GM12878 (cell line): ENCODE results near the gene PPM1D. TPM values are rescaled to one million over a fixed set of nuclear protein-coding genes. Genes with fewer than 3 reads are reported as not detected.

Source experiments
- ATAC-seq: fragments of 200-7000 bp; cut with Tn5 transposase; 3 replicates; pipeline ENCODE4 v1.9.1; 2020; ENCODE audit warnings: mild to moderate bottlenecking, moderate library complexity
- BruUV-seq: library from RNA; stranded (reverse); fragments of 400-500 nt; replicated peaks from 2 replicates; lab custom pipeline; 2021; lab: Mats Ljungman, UMichigan
- CTCF ChIA-PET: fragments of 300-600 bp; sonication (Branson Sonifier 250); formaldehyde crosslinking; extraction: SDS; loops from one replicate; lab custom pipeline; 2021; ENCODE audit warnings: inconsistent platforms; lab: Yijun Ruan, JAX
- POLR2A ChIA-PET: fragments of 350-600 bp; formaldehyde crosslinking; extraction: SDS; loops from one replicate; lab custom pipeline; 2021; ENCODE audit warnings: inconsistent platforms; lab: Charles Lee
- RAD21 ChIA-PET: fragments of 300-600 bp; sonication (Branson Sonifier 250); formaldehyde crosslinking; loops from one replicate; lab custom pipeline; 2023; ENCODE audit warnings: antibody characterized with exemption; ENCODE audit not compliant: unreplicated experiment; lab: Charles Lee
- SMC1A ChIA-PET: fragments of 300-600 bp; sonication (Branson Sonifier 250); formaldehyde crosslinking; loops from one replicate; lab custom pipeline; 2023; ENCODE audit not compliant: unreplicated experiment, uncharacterized antibody; lab: Charles Lee
- DNase-seq: peaks from one replicate; pipeline ENCODE4 v3.0.0-alpha.2; 2011; ENCODE audit warnings: low read depth, low spot score
- FAIRE-seq: peaks from 3 replicates; lab custom pipeline; 2011; peaks lifted over from hg19 to GRCh38; lab: Jason Lieb, UNC
- H2AFZ ChIP-seq: 2 replicates; pipeline ENCODE4 v1.6.0; 2011; ENCODE audit warnings: low read depth, low read length, control low read depth; ENCODE audit not compliant: control insufficient read depth
- H3K27ac ChIP-seq: 2 replicates; pipeline ENCODE4 v1.5.1; 2011; ENCODE audit warnings: control low read depth; ENCODE audit not compliant: control insufficient read depth, insufficient read depth
- H3K27me3 ChIP-seq, 2 experiments: replicated peaks in 1 of 2; 2 replicates each; pipeline versions ENCODE4 v1.6.0 to v1.6.1; 2011; ENCODE audit warnings: low read length in 1 of 2; ENCODE audit not compliant: control insufficient read depth in 2 of 2, insufficient read depth in 2 of 2
- H3K36me3 ChIP-seq, 2 experiments: 2 replicates each; pipeline ENCODE4 v1.5.1; 2011; ENCODE audit warnings: low read length in 1 of 2; ENCODE audit not compliant: control insufficient read depth in 2 of 2, insufficient read depth in 2 of 2
- H3K4me1 ChIP-seq: 2 replicates; pipeline ENCODE4 v1.6.1; 2011; ENCODE audit warnings: mild to moderate bottlenecking, low read length, moderate library complexity, mixed read lengths; ENCODE audit not compliant: control insufficient read depth, insufficient read depth
- H3K4me2 ChIP-seq: 2 replicates; pipeline ENCODE4 v1.6.0; 2011; ENCODE audit warnings: control low read depth; ENCODE audit not compliant: control insufficient read depth, insufficient read depth
- H3K4me3 ChIP-seq: fragments of 200-600 bp; sonication (generic); 2 replicates; pipeline ENCODE4 v1.5.1; 2016
- H3K79me2 ChIP-seq: 2 replicates; pipeline ENCODE4 v1.6.0; 2011; ENCODE audit warnings: low read length; ENCODE audit not compliant: control insufficient read depth, insufficient read depth
- H3K9ac ChIP-seq: 2 replicates; pipeline ENCODE4 v1.8.0; 2011; ENCODE audit warnings: low read length, control low read depth, mixed read lengths; ENCODE audit not compliant: control insufficient read depth, insufficient read depth
- H3K9me3 ChIP-seq: replicated peaks from 3 replicates; pipeline ENCODE4 v1.5.1; 2011; ENCODE audit warnings: mild to moderate bottlenecking, low read length; ENCODE audit not compliant: control insufficient read depth, insufficient read depth
- H4K20me1 ChIP-seq: 2 replicates; pipeline ENCODE4 v1.6.0; 2011; ENCODE audit not compliant: control insufficient read depth, insufficient read depth
- IKZF1 ChIP-seq: fragments of 450-650 bp; conservative IDR thresholded peaks from 2 replicates; pipeline ENCODE4 v1.6.1; 2017; ENCODE audit warnings: antibody characterized with exemption, mild to moderate bottlenecking
- IKZF2 ChIP-seq, 2 experiments: fragments of 450-650 bp; IDR thresholded peaks; 2 replicates each; pipeline ENCODE4 v1.6.1; 2017; ENCODE audit warnings: mild to moderate bottlenecking in 2 of 2, moderate library complexity in 2 of 2
- IRF4 ChIP-seq: IDR thresholded peaks from 2 replicates; pipeline ENCODE4 v1.6.1; 2011; ENCODE audit warnings: low read depth, low read length
- NFXL1 ChIP-seq: fragments of 450-650 bp; IDR thresholded peaks from 2 replicates; pipeline ENCODE4 v1.6.1; 2017; ENCODE audit warnings: antibody characterized with exemption, mild to moderate bottlenecking, borderline replicate concordance
- SMC3 ChIP-seq: IDR thresholded peaks from 2 replicates; pipeline ENCODE4 v1.6.1; 2011; ENCODE audit warnings: low read length, improper control_type of control experiment, borderline replicate concordance
- SPI1 ChIP-seq: IDR thresholded peaks from 2 replicates; pipeline ENCODE4 v1.6.1; 2011; ENCODE audit warnings: low read depth, mild to moderate bottlenecking, low read length, moderate library complexity, borderline replicate concordance; ENCODE audit not compliant: insufficient read depth
- WGBS: methylation state at CpG from one replicate; pipeline ENCODE4 v1.1.6; 2016; ENCODE audit warnings: low lambda C conversion rate; ENCODE audit not compliant: insufficient replicate concordance, insufficient coverage; ENCODE audit errors: missing lambda C conversion rate; 5-methylcytosine and 5-hydroxymethylcytosine counted together
- in situ Hi-C: fragments of 300-500 bp; cut with MboI; formaldehyde crosslinking; loops from 9 replicates; pipeline ENCODE4 v1.14.3; 2018; ENCODE audit warnings: mixed read lengths
- intact Hi-C: fragments of 100-400 bp; cut with micrococcal nuclease; formaldehyde crosslinking; loops from one replicate; pipeline ENCODE4 v1.14.2; 2022; ENCODE audit not compliant: unreplicated experiment
- polyA plus RNA-seq, 11 experiments: library from polyadenylated mRNA; depleted of rRNA in 4 of 11; unstranded in 6 of 11; stranded (reverse) in 5 of 11; fragments of >200 nt; fragmentation: Nextera tagmentation in 4 of 11; fragmentation: Illumina TruSeq in 1 of 11; extraction: Ambion mirVana in 4 of 11; extraction: Trizol in 1 of 11; gene quantifications; 1 replicate in 1 of 11; 2 replicates in 10 of 11; pipeline versions ENCODE4 v1.2.1 to v1.2.3, GENCODE V29; 2011 to 2016; ENCODE audit warnings: inconsistent platforms in 2 of 11, missing spikeins in 2 of 11, low read depth in 1 of 11
- total RNA-seq, 4 experiments: library from RNA; depleted of rRNA in 3 of 4; stranded (reverse); fragments of >200 nt in 3 of 4; fragmentation: Illumina TruSeq in 1 of 4; extraction: Trizol in 1 of 4; gene quantifications; 2 replicates each; pipeline versions ENCODE4 v1.2.1 to v1.2.3, GENCODE V29; 2013 to 2021
- TF ChIP-seq, protein P1 (sequence below): fragments of 450-650 bp; IDR thresholded peaks from 2 replicates; pipeline ENCODE4 v1.6.1; 2016; ENCODE audit warnings: mild to moderate bottlenecking
- TF ChIP-seq, protein P2 (sequence below): IDR thresholded peaks from 2 replicates; pipeline ENCODE4 v1.6.1; 2012; ENCODE audit warnings: low read depth, low read length, improper control_type of control experiment

PPM1D gene
- total and polyA plus RNA-seq, 10 of the 15 experiments (the other 5 are each of a cell fraction or from before 2014, with no cell fraction given), result 1.9 to 20.8 (median 10.7) TPM

DNA sequence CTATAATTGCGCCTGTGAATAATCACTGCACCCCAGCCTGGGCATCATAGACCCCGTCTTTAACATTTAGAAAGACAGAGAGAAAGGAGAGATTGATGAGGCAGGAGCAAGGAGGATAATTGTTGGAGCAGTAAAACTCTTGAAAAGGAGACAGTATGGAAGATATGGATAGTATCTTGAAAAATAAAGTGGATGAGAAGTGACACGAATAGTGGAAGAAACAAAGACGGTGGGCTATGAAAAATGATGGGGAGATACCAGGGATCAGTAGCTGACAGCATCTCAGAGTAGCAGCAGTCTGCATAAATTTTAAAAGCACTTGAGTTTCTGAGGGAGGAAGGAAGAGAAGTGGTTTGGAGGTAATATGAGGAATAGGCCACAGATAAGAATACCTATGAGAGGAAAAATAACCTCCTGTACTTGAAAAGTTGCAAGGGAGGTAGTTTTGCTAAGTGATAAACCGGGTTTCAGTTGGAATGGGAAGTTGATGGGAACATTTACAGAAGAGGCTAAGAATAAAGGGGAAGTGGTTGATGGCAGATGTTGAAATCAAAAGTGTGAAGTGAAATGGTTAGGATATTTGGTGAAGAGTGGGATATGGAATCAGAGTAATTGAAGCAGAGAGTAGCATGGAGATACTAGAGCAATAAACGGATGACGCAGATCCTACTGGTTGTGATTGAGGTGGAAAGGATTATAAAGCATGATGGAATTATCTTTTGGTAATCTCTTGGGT, 1.8 kb upstream of the PPM1D start:
- no peaks in the 10 kb centered on the region for H3K36me3 ChIP-seq
- H3K9ac ChIP-seq, result no peak overlapping the region
- peak; percentile 65; the same call in 1 of the 2 replicates for TF ChIP-seq SPI1
- TF ChIP-seq, protein P1, sequence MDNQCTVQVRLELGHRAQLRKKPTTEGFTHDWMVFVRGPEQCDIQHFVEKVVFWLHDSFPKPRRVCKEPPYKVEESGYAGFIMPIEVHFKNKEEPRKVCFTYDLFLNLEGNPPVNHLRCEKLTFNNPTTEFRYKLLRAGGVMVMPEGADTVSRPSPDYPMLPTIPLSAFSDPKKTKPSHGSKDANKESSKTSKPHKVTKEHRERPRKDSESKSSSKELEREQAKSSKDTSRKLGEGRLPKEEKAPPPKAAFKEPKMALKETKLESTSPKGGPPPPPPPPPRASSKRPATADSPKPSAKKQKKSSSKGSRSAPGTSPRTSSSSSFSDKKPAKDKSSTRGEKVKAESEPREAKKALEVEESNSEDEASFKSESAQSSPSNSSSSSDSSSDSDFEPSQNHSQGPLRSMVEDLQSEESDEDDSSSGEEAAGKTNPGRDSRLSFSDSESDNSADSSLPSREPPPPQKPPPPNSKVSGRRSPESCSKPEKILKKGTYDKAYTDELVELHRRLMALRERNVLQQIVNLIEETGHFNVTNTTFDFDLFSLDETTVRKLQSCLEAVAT, result peak; percentile 30; the same call in 1 of the 2 replicates
- 0 out of 2 replicates have a peak, but pooled peaks have one; percentile 17 for TF ChIP-seq IKZF1
- TF ChIP-seq, protein P2, sequence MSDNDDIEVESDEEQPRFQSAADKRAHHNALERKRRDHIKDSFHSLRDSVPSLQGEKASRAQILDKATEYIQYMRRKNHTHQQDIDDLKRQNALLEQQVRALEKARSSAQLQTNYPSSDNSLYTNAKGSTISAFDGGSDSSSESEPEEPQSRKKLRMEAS, result no peak
- TF ChIP-seq IKZF2 (IDR thresholded peaks at IDR 0.05), result peak; percentile 41 to 51; a peak in 2 of 4 replicates
- no peak for TF ChIP-seq SMC3
- TF ChIP-seq IRF4, result no peak
- TF ChIP-seq NFXL1, result peak; percentile 34
- CTCF ChIA-PET, result interaction anchor here (0.6 to 2.9 kb wide), 4 partner anchors 7 to 40 kb away, joined by 3 to 10 read pairs (median 4); no protein-coding TSS in a partner anchor
- FAIRE-seq (no peak), DNase-seq (no peak), ATAC-seq (no peak)
- 97% methylated on average over 7 of the region's 7 CpGs for WGBS
- SMC1A ChIA-PET, result interaction anchor here (0.6 to 2.2 kb wide), 2 partner anchors 14 to 74 kb away, joined by 4 to 5 read pairs; no protein-coding TSS in a partner anchor
- in situ Hi-C loops, result no loop called here
- H3K4me3 ChIP-seq, result no peak overlapping the region
- no peaks in the 10 kb centered on the region for H3K27me3 ChIP-seq
- POLR2A ChIA-PET, result interaction anchor here (1.5 kb wide), 1 partner anchor 17 kb away, joined by 3 read pairs; no protein-coding TSS in a partner anchor
- no peaks in the 10 kb centered on the region for H3K4me1 ChIP-seq
- H3K27ac ChIP-seq, result no peak overlapping the region
- H3K4me2 ChIP-seq, result no peak overlapping the region
- no peaks in the 10 kb centered on the region for H3K9me3 ChIP-seq
- intact Hi-C loops, result no loop called here
- RAD21 ChIA-PET, result interaction anchor here (1.0 kb wide), 1 partner anchor 177 kb away, joined by 3 read pairs; no protein-coding TSS in a partner anchor
- H3K79me2 ChIP-seq, result peaks cover 31% of the 10 kb centered on the region
- no TSS peak for BruUV-seq
- no peak overlapping the region; the same call in 1 of the 2 replicates for H2AFZ ChIP-seq
- H4K20me1 ChIP-seq, result no peaks in the 10 kb centered on the region
